T-helper 9 cell (primary cell): Measurements from ENCODE around the gene SELENOI.

Experiments used
- DNase-seq: peaks from one replicate; pipeline ENCODE4 v3.0.0-alpha.2; 2020

SELENOI gene

DNA sequence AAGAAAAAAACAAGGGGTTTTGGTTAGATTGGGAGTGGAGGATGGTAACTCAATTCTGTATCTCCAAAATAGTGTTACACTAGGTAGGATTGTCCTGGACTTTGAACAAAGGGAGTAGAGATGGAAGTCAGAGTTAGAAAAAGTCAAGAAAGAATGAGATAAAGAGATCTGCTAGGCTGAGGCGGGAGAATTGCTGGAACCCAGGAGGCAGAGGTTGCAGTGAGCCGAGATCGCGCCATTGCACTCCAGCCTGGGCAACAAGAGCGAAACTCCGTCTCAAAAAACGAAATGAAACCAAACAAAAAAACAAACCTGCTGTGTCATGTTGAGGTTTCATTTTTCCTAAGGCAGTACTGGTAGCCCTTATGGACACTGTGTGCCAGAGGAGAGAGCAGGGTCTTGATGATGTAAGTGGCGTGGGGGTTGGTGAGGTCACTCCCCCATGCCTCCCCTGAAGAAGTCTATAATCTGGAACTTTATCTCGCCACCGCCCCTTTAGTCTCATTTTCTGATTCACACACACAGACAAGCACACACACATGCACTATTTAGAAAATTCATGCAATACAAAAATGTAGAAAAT is 66.2 kb downstream of the SELENOI start:
- no peak for DNase-seq

DNA sequence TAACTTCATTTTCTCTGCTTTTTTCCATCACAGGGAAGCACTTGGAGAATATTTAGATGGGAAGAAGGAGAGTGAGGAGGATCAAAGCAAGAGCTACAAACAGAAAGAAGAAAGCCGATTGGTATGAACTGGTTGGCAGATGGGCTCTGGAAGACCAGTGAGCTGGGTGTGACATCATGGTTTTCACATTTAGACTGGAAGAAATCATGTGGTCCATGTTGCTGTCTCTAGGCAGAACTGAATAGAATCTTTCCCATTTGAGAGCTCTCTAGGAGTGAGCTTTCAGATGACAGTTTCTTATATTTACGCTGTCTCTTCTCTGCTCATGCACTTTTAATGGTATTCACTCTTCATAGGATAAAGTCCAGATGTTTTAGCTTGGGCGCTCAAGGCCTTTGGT is 68.4 kb downstream of the SELENOI start:
- no peak for DNase-seq

DNA sequence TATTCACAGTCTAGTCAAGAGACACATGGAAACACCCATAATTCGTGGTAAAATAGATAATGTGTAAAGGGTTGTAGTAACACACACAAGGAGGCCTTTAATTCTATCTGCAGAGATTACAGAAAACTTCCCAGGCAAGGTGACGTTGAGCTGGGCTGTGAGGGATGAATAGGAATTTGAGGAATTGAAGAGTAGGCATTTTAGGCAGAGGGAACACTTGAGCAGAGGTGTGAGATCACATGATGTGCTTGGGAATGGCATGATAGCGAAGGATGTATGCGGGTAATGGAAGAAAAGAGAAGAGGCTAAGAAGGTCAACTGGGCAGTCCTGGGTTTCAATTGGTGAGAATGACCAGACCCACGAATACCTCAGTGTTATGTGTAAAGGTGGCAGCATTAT is 76.0 kb downstream of the SELENOI start:
- DNase-seq, result no peak

GRCh38 chr2:26422947-26423629 is 77.1 kb downstream of the SELENOI start:
- no peak for DNase-seq

DNA sequence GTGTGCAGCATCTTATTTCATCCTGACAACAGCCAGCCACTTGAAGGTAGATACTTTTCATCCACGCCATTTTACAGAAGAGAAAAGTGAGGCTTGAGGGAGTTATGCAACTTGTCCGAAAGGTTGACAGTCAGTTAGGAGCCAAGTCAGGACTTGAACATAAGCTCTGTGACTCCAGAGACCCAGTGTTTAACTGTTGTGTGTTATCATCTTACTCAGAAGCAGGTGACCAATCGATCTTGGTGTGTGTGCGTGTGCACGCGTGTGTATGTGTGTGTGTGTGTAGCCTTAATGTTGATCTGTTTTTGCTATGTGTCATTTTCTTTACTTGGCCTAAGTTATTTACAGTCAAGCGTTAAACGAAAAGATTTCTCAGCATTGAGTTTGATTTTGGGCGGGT is 77.8 kb downstream of the SELENOI start:
- DNase-seq, result no peak

DNA sequence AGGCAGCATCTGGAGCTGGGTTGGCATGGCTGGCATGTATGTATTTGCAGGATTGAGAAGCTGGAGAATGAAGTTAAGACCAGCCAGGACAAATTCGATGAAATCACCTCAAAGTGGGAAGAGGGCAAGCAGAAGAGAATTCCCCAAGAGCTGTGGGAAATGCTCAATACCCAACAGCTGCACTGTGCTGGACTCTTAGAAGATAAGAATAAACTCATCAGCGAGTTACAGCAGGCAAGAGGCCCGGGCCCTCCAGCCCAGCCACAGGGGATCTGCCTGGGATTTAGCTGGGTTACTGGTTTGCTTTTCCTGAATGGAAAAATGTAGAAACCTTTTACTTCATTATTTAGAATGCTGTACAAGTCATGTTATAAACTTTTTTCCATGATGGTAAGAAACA is 78.3 kb downstream of the SELENOI start:
- DNase-seq, result no peak

- DNase-seq, result no peak
Observed at GRCh38 chr2:26428846-26429245, 82.9 kb downstream of the SELENOI start.

DNA sequence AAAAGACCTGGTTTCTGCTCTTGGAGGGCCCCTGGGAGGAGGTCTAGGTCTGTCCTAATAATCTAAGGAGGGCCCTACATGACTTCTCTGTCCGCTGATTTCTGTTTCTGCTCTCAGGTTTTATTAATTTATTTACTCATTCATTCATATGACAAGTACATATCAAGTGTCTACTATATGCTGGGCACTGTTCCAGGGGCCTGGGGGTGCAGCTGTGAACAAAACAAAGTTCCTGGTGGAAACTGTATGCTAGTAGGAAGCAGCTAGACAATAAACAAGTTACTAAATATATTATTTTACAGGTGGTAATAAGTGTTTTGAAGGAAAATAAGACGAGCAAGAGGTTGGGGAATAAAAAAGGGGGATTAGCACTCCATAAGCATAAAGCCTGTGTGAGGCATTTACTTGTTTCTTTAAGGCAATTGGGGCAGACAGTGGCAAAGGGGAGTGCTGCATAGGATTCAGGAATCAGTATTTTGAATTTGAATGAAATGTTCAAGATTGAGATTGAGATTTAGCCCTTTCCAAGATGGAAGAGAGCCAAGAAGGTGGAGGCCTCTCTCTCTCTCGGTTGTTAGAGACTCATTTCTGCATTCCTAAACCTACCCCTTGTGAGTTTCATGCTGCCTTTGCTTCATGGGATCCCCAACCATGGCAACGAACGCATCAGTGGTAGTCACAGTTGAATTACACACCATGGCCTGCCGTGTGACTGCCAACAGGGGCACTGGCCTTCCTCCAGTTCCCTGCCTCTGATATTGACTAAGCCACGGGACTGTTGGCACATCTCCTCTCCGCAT is 84.0 kb downstream of the SELENOI start:
- DNase-seq, result no peak

- no peak for DNase-seq
Observed at GRCh38 chr2:26430826-26431225, 84.9 kb downstream of the SELENOI start.

DNA sequence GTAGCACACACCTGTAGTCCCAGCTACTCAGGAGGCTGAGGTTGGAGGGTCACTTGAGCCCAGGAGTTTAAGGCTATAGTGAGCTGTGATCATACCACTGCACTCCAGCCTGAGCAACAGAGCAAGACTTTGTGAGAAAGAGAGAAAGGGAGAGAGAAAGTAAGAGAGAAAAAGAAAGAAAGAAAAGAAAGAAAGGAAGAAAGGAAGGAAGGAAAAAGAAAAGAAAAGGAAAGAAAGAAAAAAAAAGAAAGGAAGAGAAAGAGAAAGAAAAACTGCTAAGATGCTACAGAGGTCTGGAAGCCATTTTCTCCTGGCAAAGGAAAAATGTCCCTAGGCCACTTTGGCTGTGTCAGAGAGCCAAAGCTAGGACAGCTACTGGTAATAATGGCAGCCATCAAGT is 86.4 kb downstream of the SELENOI start:
- DNase-seq, result no peak

GRCh38 chr2:26432859-26433258 is 86.9 kb downstream of the SELENOI start:
- no peak for DNase-seq

DNA sequence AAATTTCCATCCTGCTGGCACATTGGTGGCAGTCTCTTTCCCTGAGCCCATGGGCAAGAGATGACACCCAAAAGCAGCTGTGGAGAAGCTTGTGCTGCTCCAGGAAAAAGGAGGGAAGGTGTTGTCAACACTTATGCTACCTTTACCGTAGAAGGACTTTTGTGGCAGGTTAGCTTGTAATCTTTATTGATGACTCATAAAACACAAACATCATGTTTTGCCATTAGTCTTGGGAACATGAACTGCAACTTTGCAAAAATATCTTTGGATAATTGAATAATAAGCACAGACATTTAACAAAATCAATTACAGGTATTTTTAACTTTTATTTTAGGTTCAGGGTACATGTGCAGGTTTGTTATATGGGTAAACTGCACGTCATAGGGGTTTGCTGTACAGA is 89.2 kb downstream of the SELENOI start:
- DNase-seq, result no peak

DNA sequence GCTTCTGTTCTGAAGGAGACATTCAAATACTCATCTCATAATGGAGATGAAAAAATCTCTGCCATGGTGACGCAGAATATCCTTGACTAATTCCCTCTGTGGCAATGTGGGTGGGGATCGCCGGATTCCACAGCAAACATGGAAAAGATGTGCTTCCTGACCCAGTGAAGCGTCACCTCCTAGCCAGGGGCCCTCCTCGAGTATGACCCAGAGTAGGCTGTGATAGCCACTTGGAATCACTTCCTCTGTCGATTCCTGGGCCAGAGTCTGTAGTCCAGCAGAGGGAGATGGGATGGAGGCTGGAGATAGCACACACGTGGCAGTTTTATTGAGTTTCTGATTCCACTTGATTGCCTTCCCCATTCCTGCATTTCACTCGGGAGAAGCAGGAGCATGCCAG is 92.6 kb downstream of the SELENOI start:
- DNase-seq, result no peak

DNA sequence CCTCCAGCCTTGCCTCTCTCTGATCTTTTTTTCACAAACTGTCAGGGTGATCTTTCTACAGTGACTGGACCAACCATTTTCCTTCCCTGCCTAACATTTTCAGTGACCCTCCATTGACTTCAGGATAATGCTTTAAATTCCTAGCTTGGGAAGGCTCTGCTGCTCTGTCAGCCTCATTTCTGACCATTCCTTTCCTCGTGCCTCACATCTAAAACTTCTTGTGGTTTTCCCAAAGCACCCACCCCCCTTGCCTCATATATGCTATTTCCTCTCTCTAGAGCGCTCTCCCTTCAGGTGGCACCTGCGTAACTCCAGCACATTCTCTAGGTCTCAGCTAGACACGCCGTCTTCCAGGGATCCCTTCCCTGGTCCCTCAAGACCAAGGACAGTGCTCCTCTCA is 93.0 kb downstream of the SELENOI start:
- no peak for DNase-seq

DNA sequence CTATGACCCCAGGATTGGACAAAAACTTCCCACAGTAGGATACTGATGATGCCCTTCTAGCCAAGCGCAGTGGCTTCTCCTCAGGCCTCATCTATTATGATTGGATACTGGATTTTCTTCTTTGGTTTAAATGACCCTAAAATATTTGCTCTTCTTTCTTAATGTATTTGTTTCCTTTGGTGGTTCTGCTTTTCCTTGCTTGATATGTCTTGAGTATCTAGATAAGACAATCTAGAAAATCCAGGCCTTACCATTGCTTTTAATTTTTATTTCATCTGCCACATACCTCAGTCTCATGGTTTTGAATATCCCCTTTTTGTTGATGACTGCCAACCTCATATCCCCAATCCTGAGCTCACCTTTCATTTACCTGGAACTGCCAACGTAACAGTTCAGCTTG is 96.4 kb downstream of the SELENOI start:
- no peak for DNase-seq

DNA sequence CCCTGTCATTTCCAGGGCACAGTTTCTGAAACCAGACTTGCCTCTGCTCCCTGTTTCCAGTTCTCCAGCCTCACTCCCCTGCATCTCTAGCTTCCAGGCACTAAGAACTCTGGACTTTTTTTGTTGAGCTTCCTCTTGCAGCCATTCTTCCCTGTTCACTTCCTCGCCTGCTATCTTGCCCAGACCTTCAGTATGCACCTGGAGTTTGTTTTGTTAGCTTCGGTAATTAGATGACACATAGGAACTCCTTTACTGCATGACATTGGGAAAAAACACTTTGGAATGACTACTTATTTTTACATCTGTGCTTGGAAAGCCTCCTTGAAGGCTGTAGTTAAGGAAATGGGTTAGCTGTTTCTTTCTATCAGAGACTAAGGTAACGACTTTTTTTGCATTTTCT is 96.8 kb downstream of the SELENOI start:
- no peak for DNase-seq

GRCh38 chr2:26444236-26444635 is 98.3 kb downstream of the SELENOI start:
- no peak for DNase-seq
